ENCODE results near the gene TK1.
"Not testable (repeated sequence)": the region's sequence is repeated elsewhere in the genome, so short reads cannot be mapped to it uniquely, and the experiment has no call there.

Gene TK1

DNA sequence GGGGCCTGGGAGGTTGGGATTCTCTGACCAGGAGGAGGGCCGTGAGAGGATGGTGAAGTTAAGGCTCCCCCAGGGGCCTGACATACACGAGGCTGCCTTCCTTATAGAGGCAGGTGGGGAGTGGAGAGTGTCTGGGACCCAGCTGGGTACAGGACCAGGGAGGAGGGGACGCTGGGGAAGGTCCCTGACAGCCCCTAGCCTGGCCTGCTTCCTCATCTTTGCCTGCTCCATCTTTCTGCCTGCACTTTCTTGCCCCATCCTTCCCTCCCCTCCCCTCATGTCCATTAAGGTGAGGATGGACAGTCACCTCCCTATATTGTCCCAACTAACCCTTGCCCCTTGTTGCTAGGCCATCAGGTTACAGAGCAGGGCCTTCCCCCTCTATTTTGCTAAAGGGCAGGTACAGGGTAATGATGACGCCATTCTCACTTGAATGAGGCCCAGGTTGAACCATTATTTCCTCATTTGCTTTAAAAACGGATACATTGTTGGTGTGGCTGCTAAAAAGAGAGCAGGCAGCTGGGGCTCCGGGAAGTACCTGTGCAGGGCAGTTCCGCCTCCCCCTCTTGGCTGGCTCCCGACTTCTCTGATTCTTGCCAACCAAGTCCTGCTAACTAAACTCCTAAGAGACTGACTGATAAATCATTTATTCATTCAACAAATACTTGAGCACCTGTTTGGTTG is 39.4 kb downstream of the TK1 start:
- no peak for DNase-seq

DNA sequence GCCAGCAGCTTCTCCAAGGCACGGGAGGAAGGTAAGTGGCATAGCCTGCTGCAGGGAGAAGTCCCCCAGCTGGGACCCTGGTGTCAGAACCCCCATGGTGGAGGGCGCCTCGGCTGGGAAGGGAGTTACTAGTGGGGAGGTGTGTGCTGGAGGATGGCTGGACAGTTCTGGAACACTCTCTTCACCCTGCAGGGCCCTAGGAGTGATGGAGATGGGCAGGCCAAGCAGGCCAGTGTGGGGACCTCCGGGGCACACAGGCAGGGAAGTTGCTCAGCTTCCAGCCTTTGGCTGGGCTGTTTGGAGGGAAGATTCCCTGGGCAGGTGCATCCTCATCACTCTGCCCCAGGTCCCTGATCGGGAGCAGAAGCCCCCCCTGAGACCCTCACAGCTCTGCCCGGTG is 40.0 kb downstream of the TK1 start:
- no peak for DNase-seq

DNA sequence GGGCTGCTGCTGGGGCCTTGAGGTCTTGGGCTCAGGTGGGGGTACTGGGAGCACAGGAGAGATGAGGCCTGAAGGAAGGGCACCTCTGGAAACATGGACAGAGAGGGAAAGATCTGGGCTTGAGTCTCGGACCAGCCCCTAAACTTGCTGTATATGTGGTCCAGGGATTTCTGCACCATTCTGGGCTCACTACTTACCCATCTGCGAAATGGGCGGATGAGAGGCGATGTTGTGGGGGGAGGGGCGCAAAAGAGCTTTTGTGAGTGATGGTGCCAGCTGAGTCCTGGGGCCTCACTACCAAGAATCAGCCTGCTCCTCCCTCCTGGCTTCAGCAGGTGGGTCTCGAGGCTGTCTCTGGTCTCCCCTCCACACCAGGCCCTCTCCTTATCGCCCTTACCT is 40.4 kb downstream of the TK1 start:
- DNase-seq = no peak

DNA sequence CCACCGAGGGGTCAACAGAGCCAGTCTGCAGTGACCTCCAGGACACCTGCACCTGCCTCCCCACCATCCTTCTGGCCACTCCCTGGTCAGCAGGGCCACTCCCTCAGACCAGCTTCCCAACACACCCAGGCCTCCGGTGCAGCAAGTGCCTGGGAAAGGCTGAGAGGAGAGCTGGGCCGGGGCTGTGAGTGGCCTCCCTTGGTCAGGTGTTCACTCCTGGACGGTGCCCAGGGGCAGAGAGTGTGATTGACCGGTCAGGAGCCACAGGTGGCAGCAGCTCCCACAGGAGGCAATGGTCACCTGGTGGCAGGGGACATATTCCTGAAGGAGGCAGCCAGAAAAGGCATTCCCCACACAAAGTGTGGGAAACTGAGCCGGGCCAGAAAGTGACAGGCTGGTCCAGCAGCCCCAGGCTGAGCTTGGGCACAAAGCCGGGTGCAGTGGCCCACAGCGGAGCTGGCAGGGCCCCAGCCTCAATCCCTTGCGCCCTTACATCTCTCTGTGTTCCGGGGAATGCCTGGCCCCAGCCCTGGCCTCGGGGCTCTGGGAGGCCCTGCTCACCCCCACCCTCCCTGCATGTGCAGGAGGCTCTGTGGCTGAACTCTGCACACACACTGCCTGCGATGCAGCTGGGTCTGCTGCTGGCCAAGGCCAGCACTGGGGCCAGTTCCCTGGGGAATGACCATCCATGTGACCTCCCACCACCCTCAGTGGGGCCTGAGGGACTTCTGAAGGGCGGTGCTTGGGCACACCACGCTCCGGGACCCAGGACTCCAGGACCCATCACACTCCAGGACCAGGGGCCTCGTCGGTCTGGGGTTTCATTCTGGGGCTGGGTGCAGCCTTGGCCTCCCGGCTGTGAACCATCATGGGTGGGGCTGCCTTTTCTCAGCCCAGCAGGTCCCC is 41.9 kb downstream of the TK1 start:
- DNase-seq = no peak

DNA sequence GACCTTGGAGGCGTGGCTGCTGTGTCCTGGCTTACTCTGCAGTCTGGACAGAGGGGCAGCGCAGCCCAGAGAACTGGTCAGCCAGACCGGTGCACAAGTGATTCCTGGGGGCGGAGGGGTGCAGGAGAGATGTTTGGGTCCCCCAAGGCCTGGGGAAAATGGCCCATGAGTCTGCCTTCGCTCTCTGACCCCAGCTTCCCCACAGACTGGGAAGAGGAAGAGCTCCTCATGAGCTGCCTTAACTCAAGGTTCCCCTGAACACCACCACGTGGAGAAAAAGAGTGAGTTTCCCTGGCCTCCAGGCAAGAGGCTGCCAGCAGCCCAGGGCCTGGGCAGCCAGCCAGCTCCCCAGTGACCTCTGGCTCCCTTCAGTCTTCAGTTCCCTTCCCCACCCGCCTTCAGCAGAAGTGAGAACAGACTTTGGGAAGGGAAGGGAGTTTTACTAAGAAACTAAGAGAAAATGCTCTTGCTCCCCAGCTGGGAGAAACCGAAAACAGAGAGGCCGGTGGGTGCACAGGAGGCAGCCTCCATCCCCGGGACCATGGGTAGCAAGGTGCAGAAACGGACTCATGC is 42.6 kb downstream of the TK1 start:
- no peak for DNase-seq

DNA sequence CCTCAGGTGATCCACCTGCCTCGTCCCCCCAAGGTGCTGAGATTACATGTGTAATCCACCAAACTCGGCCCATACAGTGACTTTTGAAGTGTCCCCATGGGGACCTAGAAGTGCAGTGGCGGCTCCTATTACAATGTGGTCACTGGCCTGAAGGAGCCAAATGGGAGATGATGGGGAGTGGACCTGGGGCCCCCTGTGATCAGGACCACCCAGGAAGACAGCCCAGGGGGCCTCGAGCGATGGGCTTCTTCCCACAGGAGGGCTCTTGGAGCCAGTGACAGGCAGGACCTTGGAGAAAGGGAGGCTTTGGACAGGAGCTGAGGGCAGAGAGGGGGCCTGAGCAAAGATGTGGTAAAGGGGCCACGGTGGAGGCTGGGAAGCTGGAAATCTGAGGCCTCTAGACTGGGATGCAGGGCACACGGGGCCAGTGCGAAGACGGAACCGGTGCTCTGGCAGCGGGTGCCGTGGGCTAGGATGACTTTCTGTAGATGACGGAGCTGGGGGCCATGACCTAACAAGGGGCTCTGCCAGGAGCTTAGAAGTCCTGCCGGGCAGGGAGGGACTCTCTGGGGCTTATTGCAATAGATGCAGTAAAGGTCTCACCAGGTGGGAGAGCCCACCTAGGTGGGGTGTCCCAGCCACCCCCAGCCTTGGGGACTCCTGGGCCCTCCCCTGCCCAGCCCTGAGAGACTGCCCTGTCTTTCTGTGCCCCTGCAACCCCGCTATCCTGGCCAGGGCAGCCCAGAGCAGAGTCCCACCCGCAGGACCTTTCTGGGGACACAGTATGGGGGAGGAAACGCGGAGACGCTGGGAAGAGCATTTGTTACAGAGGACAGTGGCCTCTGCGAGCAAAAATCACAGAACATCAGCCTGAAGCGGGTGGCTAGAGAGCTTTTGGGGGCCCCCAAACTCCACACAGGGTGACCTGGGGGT is 43.4 kb downstream of the TK1 start:
- no peak for DNase-seq

DNA sequence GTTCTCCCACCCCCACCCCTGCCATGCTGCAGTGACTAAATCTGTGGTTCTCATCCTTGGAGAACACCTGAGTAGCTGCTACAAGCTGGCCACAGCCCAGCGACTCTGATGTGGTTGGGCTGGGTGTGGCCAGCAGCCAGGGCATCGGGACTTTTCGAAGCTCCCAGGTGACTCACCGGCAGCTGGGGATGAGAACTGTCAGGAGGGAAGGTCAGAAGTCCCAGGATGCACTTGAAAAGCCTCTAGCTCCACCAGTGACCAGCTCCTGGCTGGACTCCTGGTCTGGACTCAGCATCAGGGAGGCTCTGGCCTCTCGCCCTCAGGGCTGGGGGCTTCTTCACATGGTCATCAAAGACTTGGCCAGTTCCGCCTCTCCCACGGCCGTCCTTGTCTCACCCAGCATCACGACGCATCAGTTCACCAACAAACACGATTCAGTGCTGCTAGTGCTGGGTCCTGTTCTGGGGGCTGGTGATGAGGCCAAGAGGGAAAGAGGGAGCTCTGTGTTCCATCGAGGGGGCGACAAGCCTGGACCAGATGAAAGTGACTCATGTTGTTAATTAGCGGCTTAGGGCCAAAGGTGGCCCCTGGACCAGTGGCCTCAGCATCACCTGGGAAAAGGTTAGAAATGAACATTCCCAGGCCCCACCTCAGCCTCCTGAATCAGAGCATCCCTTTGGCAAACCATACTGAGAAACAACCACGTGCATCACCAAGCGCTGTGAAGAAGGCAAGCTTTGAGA is 44.6 kb downstream of the TK1 start:
- DNase-seq = peak; percentile 56

DNA sequence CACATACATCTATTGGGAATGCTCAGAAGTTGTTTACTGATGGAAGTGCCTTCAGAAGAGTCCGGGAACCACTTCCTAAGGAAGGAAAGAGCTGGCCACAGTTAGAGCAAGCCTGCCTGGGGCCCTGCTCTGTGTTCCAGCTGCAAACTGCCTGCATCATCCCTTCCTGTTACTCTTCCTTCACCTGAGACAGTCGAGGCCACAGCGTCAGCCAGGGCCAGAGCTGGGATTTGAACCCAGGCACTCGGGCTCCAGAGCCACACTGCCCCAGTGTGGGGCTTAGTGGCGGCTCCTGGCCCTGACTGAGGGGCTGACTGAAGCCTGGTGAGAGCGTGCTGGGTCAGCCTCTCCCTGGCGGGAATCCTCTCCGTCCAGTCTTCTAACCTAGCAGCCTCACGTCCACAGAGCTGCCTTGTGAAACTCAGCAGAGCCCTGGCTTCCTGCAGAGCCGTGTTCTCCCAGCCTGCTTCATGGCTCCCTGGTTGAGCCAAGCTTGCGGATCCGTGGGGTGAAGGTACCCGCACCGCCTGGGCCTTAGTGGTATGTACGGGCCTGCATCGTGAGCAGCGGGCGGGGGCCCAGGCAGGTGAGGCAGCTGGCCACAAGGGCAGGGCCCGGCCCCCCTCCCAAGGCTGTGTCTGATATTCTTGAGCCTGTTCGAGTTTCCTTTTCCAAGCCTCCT is 45.3 kb downstream of the TK1 start:
- no peak for DNase-seq

DNA sequence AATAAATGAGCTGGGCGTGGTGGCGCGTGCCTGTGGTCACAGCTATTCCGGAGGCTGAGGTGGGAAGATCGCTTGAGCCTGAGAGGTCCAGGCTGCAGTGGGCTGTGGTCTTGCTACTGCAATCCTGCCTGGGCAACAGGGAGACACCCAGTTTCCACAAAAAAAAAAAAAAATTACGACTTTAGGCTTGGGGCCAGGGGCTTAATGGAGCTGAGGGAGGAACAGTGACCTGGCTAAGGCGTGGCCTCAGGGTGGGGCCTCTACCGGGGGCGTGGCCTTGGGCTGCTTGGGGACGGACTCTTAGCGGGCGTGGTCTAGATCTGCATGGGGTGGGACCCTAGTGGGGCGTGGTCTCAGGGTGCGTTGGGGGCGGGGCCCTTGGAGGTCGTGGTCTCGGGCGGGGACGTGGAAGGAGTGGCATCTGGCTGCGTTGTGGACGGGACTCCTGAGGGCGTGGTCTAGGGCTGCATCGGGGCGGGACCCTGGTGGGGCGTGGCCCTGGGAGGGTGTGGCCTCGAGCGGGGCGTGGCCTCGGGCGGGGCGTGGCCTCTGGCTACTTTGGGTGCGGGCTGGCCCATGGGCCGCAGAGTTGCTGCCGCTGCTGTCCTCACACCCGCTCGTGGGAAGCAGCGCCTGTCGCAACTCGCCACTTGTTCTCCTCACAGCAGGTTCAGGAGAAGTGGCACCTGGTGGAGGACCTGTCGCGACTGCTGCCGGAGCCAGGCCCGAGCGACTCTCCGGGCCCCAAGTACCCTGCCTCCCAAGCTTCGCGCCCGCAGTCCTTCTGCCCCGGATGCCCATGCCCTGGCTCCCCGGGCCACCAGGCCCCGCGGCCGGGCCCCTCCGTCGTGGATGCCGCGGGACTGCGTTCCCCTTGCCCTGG is 46.4 kb downstream of the TK1 start:
- DNase-seq = no peak

DNA sequence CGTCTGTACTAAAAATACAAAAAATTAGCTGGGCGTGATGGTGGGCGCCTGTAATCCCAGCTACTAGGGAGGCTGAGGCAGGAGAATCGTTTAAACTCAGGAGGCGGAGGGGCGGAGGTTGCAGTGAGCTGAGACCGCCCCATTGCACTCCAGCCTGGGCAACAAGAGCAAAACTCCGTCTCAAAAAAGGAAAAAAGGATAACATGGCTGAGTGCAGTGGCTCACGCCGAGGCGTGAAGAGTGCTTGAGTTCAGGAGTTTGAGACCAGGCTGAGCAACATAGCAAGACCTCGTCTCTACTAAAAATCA is 47.0 kb downstream of the TK1 start:
- DNase-seq = not testable (repeated sequence)

DNA sequence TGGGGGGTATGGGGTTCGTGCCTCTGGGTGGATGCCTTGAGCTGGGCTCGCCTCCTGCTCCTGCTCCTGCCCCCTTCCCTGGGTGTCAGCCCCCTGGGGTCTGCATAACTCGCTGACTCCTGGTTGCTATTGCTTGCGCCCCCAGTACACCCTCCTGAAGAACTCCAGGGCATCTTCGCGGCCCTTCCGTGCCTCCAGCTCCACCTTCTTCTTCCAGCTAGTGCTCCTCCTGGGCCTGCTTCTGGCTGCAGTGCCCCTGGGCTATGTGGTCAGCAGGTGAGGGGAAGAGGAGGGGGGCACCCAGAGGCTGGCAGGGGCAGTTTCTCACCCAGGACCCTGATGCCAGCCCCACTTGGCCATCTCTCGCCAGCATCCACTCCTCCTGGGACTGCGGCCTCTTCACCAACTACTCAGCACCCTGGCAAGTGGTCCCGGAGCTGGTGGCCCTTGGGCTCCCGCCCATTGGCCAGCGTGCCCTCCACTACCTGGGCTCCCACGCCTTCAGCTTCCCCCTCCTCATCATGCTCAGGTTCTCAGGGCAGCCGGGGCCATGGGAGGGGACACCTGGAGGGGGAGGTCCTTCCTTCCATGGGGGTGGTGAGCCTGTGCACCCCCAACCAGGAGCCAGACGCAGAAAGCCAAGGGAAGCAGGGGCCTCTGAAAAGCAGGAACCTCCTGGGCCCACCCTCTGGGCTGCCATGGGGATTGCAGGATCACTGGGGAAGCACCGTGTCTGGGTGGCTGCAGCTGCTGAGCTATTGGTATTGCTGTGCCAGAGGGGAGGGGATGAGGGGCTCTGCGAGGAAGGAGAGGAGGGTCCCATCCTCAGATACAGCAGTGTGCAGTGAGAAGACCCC is 48.4 kb downstream of the TK1 start:
- DNase-seq = no peak

DNA sequence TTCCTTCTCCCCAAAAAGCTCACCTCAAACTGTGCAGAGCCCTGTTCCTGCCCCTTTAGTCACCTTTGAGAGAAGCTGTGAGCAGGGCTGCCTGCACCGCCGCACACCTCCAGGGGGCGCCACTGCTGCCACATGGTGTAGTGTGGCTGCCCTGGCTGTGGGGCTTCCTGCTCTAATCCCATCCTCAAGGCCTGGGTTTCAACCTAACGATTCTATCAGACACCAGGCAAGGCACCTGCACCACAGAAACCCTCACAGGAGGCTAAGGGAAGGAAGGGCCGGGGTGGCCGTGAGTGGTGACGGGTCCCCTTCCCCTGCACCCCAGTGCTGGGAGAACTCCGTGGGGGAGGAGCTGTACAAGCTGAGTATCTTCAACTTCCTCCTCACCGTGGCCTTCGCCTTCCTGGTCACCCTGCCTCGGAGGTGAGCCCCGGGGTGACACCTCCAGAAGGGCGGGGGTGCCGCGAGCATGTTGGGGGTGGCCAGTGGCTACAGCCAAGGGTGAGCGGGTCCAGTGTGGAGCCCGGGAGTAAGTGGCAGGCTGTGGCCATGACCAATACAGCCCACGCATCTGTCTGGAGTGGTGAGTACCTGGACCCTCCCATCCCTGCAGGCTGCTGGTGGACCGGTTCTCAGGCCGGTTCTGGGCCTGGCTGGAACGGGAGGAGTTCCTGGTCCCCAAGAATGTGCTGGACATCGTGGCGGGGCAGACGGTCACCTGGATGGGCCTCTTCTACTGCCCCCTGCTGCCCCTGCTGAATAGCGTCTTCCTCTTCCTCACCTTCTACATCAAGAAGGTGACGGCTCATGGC is 49.3 kb downstream of the TK1 start:
- DNase-seq = no peak

DNA sequence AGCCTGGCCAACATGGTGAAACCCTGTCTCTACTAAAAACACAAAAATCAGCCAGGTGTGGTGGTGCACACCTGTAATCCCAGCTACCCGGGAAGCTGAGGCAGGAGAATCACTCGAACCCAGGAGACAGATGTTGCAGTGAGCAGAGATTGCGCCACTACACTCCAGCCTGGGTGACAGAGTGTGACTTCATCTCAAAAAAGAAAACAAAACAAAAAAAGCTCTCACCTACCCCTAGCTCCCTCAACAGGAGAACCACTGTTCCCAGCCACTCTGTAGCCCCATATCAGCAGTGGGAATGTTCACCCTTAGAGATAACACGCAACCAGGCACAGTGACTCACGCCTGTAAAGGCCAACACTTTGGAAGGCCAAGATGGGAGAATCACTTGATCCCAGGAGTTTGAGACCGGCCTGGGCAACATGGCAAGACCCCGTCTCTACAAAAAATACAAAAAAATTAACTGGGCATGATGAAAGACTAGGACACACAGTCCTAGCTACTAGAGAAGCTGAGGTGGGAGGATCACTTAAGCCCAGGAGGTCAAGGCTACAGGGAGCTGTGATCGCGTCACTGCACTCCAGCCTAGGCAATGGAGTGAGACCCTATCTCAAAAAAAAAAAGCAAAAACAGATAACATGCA is 50.9 kb downstream of the TK1 start:
- DNase-seq = no peak

DNA sequence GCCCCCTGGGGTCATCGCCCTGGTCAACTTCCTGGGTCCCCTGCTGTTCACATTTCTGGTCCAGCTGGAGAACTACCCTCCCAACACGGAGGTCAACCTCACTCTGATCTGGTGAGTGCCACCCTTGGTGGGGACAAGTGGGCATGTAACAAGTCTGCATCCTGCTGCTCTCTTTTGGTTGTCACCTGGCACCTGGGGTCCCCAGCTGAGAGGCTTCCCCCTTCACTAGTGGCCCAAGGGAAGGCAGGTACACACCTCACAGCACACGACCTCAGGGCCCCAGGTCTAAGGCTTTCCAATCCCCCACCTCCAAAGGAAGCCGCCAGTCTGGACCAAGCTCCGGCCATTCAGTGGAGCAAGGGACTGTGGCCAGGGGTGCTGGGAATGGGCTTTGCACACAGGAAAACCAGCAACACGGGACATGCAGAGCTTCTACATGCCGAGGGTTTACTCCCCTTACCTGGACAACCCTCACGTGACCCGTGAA is 51.9 kb downstream of the TK1 start:
- DNase-seq = no peak

DNA sequence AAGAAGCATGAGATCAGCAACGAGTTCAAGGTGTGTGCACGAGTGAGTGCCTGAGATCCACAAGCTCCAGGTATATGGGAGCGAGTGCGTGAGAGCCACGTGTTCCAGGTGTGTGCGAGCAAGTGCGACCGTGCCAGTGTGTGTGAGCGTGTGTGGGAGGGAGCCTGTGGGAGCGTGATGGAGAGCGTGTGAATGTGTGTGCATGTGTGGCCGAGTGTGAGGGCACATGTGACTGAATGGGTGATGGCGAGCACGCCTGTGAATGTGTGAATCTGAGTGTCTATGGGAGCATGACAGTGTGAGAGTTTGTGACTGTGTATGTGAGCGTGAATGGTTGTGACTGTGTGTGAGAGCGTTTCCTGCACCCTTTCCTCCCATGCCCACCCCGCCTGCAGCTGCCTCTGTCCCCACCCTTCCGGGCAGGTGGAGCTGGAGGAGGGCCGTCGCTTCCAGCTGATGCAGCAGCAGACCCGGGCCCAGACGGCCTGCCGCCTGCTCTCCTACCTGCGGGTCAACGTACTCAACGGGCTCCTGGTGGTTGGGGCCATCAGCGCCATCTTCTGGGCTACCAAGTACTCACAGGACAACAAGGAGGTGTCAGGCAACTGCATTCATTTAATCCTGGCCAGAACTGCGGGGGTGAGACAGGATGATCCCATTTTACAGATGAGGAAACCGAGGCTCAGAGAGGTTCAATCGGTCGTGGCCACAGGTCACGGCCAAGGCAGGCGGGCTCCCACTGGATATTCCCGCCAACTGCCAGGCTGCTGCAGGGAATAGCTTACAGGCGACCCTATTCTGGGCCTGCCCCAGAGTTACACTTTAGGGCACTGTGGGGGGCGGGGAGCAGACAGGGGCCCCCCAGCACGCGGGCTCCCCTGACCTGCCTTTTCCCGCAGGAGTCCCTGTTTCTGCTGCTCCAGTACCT is 52.6 kb downstream of the TK1 start:
- DNase-seq = peak; percentile 67

DNA sequence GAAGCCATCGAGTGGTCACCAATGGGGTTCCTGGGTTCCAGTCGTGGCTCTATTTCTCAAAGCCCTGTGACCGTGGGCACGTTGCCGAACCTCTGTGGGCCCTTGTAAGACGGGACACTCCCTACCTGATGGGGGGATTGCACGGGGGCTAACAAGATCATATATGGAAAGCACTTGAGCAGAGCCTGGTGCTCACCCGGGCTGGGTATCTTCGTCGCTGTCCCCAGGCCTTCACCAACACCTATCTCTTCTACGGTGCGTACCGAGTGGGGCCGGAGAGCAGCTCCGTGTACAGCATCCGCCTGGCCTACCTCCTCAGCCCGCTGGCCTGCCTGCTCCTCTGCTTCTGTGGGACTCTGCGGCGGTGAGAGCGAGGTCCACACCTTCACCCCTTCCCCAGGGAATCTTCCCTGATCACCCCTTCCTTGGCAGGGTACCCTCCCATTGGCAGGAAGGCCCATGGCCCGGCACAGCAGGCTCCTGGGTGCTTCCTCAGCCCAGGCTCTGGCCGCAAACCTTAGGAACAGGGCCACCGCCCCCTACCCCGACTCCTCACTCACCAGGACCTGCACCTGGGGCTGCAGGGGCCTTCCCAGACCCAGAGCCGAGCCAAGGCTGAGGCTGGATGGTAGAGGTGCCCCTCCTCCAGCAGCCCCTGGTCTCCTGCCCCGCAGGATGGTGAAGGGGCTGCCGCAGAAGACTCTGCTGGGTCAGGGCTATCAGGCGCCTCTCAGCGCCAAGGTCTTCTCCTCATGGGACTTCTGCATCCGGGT is 53.5 kb downstream of the TK1 start:
- no peak for DNase-seq
